Cardiac fibroblast (primary cell): Measurements from ENCODE around the gene OTOF.

Experiments
- DNase-seq, 2 donors: peaks; one replicate each; pipeline versions ENCODE4 v3.0.0 to v3.0.0-alpha.2; 2010; ENCODE audit warnings: low read depth in 2 of 2
- H3K4me3 ChIP-seq, 2 donors: replicated peaks in 1 of 2; 1 replicate in 1 of 2; 2 replicates in 1 of 2; pipeline ENCODE4 v1.5.1; 2011; ENCODE audit warnings: low read depth in 2 of 2, low read length in 2 of 2, mild to moderate bottlenecking in 2 of 2, moderate library complexity in 1 of 2
- CTCF ChIP-seq: IDR thresholded peaks from one replicate; pipeline ENCODE4 v1.5.1; 2011; ENCODE audit warnings: low read depth, mild to moderate bottlenecking, low read length, inconsistent platforms

Gene OTOF

GRCh38 chr2:26454561-26455001, 23.3 kb downstream of the OTOF start:
- no peak for TF ChIP-seq CTCF
- DNase-seq = no peak

GRCh38 chr2:26453421-26454329, 24.2 kb downstream of the OTOF start:
- no peak for TF ChIP-seq CTCF
- no peak for DNase-seq
- no peak overlapping the region for H3K4me3 ChIP-seq

More at GRCh38 chr2:26454561-26455001, 23.3 kb downstream of the OTOF start:
- no peak overlapping the region for H3K4me3 ChIP-seq

- no peak overlapping the region for H3K4me3 ChIP-seq
- DNase-seq = no peak
- no peak for TF ChIP-seq CTCF
Measured at GRCh38 chr2:26451700-26452099, 26.2 kb downstream of the OTOF start.

GRCh38 chr2:26450031-26450635, 27.8 kb downstream of the OTOF start:
- no peak for DNase-seq
- H3K4me3 ChIP-seq = no peak overlapping the region
- no peak for TF ChIP-seq CTCF

GRCh38 chr2:26449278-26450030, 28.5 kb downstream of the OTOF start:
- DNase-seq = no peak

More at GRCh38 chr2:26449278-26450030, 28.5 kb downstream of the OTOF start:
- TF ChIP-seq CTCF = no peak
- no peak overlapping the region for H3K4me3 ChIP-seq
